IMR-90 (cell line): ENCODE data around the gene PEX16.

Experiments used
- CEBPB ChIP-seq: IDR thresholded peaks from 2 replicates; pipeline ENCODE4 v1.6.1; 2012; ENCODE audit warnings: low read depth, low read length, improper control_type of control experiment
- CHD1 ChIP-seq: IDR thresholded peaks from 2 replicates; pipeline ENCODE4 v1.6.1; 2012; ENCODE audit warnings: low read depth, low read length, improper control_type of control experiment
- CTCF ChIP-seq: conservative IDR thresholded peaks from 2 replicates; pipeline ENCODE4 v1.5.1; 2012; ENCODE audit warnings: mild to moderate bottlenecking, low read depth, low read length, improper control_type of control experiment
- FOS ChIP-seq: fragments of 150-350 bp; IDR thresholded peaks from 2 replicates; pipeline ENCODE4 v1.6.1; 2016; ENCODE audit warnings: low read depth, low read length
- MAFK ChIP-seq: IDR thresholded peaks from 2 replicates; pipeline ENCODE4 v1.6.1; 2012; ENCODE audit warnings: low read depth, low read length, improper control_type of control experiment
- MXI1 ChIP-seq: IDR thresholded peaks from 2 replicates; pipeline ENCODE4 v1.6.1; 2012; ENCODE audit warnings: low read depth, mild to moderate bottlenecking, low read length, moderate library complexity, borderline replicate concordance
- POLR2A ChIP-seq: IDR thresholded peaks from 2 replicates; pipeline ENCODE4 v1.6.1; 2012; ENCODE audit warnings: mild to moderate bottlenecking, low read depth, low read length
- RAD21 ChIP-seq: IDR thresholded peaks from 2 replicates; pipeline ENCODE4 v1.6.1; 2012; ENCODE audit warnings: low read length, improper control_type of control experiment
- RCOR1 ChIP-seq: IDR thresholded peaks from 2 replicates; pipeline ENCODE4 v1.6.1; 2012; ENCODE audit warnings: mild to moderate bottlenecking, low read length, improper control_type of control experiment; ENCODE audit not compliant: insufficient replicate concordance
- SMC3 ChIP-seq: fragments of 150-350 bp; IDR thresholded peaks from 2 replicates; pipeline ENCODE4 v1.6.1; 2016; ENCODE audit warnings: low read depth, mild to moderate bottlenecking, antibody characterized with exemption, low read length, moderate library complexity
- USF2 ChIP-seq: fragments of 150-350 bp; IDR thresholded peaks from 2 replicates; pipeline ENCODE4 v1.6.1; 2017; ENCODE audit warnings: mild to moderate bottlenecking, antibody characterized with exemption, low read length, low read depth

- TF ChIP-seq RCOR1: no peak
- TF ChIP-seq RAD21: no peak
- TF ChIP-seq CTCF: no peak
- TF ChIP-seq POLR2A: no peak
- no peak for TF ChIP-seq CEBPB
- TF ChIP-seq USF2: no peak
- no peak for TF ChIP-seq CHD1
- TF ChIP-seq MXI1: no peak
- TF ChIP-seq MAFK: no peak
- TF ChIP-seq SMC3: no peak
- TF ChIP-seq FOS: no peak
Observed at GRCh38 chr11:45915446-45915845, 2.2 kb downstream of the PEX16 start.
